ENCODE data around the gene CDC42BPB. TPM values are rescaled to one million over a fixed set of nuclear protein-coding genes. Genes with fewer than 3 reads are reported as not detected.
"Not testable (repeated sequence)": the region's sequence is repeated elsewhere in the genome, so short reads cannot be mapped to it uniquely, and the experiment has no call there.

Gene CDC42BPB
- total RNA-seq, 2 experiments from 2014 or later, result 6.6 to 7.6 TPM

DNA sequence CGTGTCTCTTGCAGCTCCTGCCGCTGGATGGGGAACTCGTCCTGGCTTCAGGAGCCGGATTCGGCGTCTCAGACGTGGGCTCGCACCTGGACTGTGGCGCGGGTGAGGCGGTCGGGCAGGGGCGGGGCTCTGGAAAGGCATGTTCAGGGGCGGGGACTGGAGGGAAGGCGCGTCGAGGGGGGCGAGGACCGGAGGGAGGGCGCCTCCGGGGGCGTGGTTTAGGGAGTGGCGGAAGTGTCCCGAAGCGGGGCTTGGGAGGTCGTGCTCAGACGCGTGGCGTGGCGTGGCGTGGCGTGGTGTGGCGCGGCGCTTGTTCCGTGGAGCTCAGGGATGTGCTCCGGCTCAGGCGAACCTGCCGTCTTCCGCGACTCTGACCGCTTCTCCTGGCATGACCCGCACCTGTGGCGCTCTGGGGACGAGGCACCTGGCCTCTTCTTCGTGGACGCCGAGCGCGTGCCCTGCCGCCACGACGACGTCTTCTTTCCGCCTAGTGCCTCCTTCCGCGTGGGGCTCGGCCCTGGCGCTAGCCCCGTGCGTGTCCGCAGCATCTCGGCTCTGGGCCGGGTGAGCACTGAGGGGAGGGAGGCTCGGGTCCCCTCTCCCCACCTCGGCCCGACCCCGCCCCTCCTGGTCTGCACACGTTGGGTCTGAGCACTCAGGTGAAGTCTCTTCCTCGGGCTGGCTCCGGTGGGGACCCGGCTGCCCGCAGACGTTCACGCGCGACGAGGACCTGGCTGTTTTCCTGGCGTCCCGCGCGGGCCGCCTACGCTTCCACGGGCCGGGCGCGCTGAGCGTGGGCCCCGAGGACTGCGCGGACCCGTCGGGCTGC lies 128.7 kb downstream of the CDC42BPB start:
- Mint-ChIP-seq H3K36me3 (ENCODE audit: low read depth) (no peaks in the 10 kb centered on the region), H3K27ac (no peak overlapping the region), H3K4me3 (peak overlapping the region; percentile 73), H3K27me3 (peaks cover 27% of the 10 kb centered on the region), H3K4me1 (ENCODE audit: low read depth) (peaks cover 16% of the 10 kb centered on the region), H3K9me3 (no peaks in the 10 kb centered on the region)
- ChIA-PET CTCF (no interaction called here), POLR2A (interaction anchor here (0.6 to 1.9 kb wide), 4 partner anchors 18 to 334 kb away, joined by 3 to 6 read pairs (median 3); no protein-coding TSS in a partner anchor)
- TF ChIP-seq, protein P1, sequence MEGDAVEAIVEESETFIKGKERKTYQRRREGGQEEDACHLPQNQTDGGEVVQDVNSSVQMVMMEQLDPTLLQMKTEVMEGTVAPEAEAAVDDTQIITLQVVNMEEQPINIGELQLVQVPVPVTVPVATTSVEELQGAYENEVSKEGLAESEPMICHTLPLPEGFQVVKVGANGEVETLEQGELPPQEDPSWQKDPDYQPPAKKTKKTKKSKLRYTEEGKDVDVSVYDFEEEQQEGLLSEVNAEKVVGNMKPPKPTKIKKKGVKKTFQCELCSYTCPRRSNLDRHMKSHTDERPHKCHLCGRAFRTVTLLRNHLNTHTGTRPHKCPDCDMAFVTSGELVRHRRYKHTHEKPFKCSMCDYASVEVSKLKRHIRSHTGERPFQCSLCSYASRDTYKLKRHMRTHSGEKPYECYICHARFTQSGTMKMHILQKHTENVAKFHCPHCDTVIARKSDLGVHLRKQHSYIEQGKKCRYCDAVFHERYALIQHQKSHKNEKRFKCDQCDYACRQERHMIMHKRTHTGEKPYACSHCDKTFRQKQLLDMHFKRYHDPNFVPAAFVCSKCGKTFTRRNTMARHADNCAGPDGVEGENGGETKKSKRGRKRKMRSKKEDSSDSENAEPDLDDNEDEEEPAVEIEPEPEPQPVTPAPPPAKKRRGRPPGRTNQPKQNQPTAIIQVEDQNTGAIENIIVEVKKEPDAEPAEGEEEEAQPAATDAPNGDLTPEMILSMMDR (IDR thresholded peaks at IDR 0.05), result no peak
- no peak overlapping the region for H3K27ac ChIP-seq (ENCODE audit: low read depth in 1 of 2, low read length in 2 of 2)
- no peaks in the 10 kb centered on the region for H3K36me3 ChIP-seq (ENCODE audit: insufficient read depth, low read length)
- intact Hi-C loops (cut with DNase I, micrococcal nuclease), result loop anchor here in 1 of 2 experiments (5.0 to 10.0 kb wide), 2 partner anchors 334 to 406 kb away; partner anchors contain the start of gene RCOR1
- ATAC-seq (ENCODE audit: poor library complexity) (peak; percentile 86), DNase-seq (peak; percentile 55 to 92 (median 78))
- H3K27me3 ChIP-seq (ENCODE audit: control insufficient read depth in 1 of 2, insufficient read depth in 2 of 2, low read length in 2 of 2), result peaks cover 44% of the 10 kb centered on the region in 2 experiments
- peaks cover 39% of the 10 kb centered on the region for H3K4me1 ChIP-seq (ENCODE audit: insufficient read depth, low read length)
- peak overlapping the region; percentile 54 for H3K4me3 ChIP-seq (ENCODE audit: low read length)
- H3K9me3 ChIP-seq (ENCODE audit: control insufficient read depth in 1 of 2, insufficient read depth in 1 of 2, low read length in 2 of 2), result peaks cover 0 to 19% of the 10 kb centered on the region in 2 experiments

DNA sequence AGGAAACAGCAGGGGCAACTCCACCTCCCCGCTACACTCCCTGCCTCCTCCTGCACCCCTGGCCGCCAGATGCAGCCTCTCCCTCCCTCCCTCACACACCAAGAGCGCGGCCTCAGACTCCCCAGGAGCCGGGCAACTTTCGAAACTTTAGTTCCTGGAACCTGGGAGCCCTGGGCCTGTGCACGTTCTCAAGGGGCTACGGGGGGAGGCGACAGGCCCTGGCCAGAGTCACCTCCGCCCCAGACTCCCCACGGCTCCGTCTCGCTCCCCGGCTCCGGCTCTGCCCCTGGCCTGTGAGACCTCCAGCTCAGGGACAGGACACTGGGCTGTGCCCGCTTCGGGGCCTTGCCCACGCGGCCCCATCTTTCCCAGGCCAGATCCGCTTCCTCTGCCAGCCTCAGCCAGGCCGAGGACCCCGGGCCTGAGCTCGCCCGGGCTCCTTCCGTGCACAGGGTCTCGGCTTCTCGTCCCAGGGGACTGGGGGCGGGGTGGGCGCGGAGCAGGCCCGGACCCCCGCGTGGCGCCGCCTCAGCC lies 129.4 kb downstream of the CDC42BPB start:
- H3K36me3 Mint-ChIP-seq (ENCODE audit: low read depth), result no peaks in the 10 kb centered on the region
- CTCF ChIA-PET, result no interaction called here
- H3K4me3 Mint-ChIP-seq, result peak overlapping the region; percentile 48
- H3K9me3 ChIP-seq (ENCODE audit: control insufficient read depth in 1 of 2, insufficient read depth in 1 of 2, low read length in 2 of 2), result peaks cover 0 to 23% of the 10 kb centered on the region in 2 experiments
- H3K27me3 ChIP-seq (ENCODE audit: control insufficient read depth in 1 of 2, insufficient read depth in 2 of 2, low read length in 2 of 2), result peaks cover 49 to 51% of the 10 kb centered on the region in 2 experiments
- peak; percentile 19 for ATAC-seq (ENCODE audit: poor library complexity)
- H3K4me1 Mint-ChIP-seq (ENCODE audit: low read depth), result peaks cover 16% of the 10 kb centered on the region
- H3K27ac ChIP-seq (ENCODE audit: low read depth in 1 of 2, low read length in 2 of 2), result no peak overlapping the region
- H3K27me3 Mint-ChIP-seq, result peaks cover 27% of the 10 kb centered on the region
- peak overlapping the region; percentile 54 for H3K4me3 ChIP-seq (ENCODE audit: low read length)
- H3K9me3 Mint-ChIP-seq, result no peaks in the 10 kb centered on the region
- H3K4me1 ChIP-seq (ENCODE audit: insufficient read depth, low read length), result peaks cover 46% of the 10 kb centered on the region
- intact Hi-C loops (cut with DNase I, micrococcal nuclease), result loop anchor here in 1 of 2 experiments (5.0 to 10.0 kb wide), 2 partner anchors 333 to 406 kb away; partner anchors contain the start of gene RCOR1
- H3K36me3 ChIP-seq (ENCODE audit: insufficient read depth, low read length), result no peaks in the 10 kb centered on the region
- no peak overlapping the region for H3K27ac Mint-ChIP-seq
- POLR2A ChIA-PET, result interaction anchor here (0.6 to 1.9 kb wide), 4 partner anchors 19 to 334 kb away, joined by 3 to 6 read pairs (median 3); no protein-coding TSS in a partner anchor
- DNase-seq, result peak in 3 of 14 experiments; percentile 14 to 47 (median 46)
- TF ChIP-seq, protein P1 (IDR thresholded peaks at IDR 0.05), result no peak

DNA sequence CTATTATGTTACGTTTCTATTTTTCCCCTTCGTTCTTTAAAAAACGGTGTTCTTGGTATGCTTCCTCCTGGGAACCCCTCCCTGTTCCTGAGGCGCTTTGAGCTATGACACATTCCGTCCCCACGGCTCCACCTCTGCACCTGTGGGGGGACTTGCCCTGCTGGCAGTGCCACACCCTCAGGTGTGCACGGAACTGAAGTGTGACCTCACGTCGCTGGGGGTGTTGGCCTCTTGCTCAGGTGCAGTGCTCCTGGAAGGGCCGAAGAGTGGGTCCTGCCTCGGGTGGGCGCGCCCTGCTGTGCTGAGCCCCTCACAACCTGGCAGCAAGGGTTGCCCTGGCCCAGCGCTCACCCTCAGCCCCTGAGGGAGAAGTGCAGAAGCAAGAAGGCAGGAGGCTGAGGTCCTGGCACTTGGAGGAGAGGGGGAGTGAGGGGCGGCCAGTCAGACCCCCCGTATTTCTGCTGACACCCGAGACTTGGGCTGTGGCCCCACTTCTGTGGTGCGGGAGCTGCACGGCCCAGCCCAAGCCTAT lies 129.9 kb downstream of the CDC42BPB start:
- CTCF ChIA-PET, result no interaction called here
- Histone ChIP-seq H3K27ac (ENCODE audit: low read depth in 1 of 2, low read length in 2 of 2) (no peak overlapping the region), H3K4me1 (ENCODE audit: insufficient read depth, low read length) (peaks cover 52% of the 10 kb centered on the region), H3K4me3 (ENCODE audit: low read length) (peak overlapping the region; percentile 54), H3K36me3 (ENCODE audit: insufficient read depth, low read length) (no peaks in the 10 kb centered on the region), H3K27me3 (ENCODE audit: control insufficient read depth in 1 of 2, insufficient read depth in 2 of 2, low read length in 2 of 2) (peaks cover 49 to 51% of the 10 kb centered on the region in 2 experiments), H3K9me3 (ENCODE audit: control insufficient read depth in 1 of 2, insufficient read depth in 1 of 2, low read length in 2 of 2) (peaks cover 0 to 28% of the 10 kb centered on the region in 2 experiments)
- Mint-ChIP-seq H3K27me3 (peaks cover 27% of the 10 kb centered on the region), H3K9me3 (no peaks in the 10 kb centered on the region), H3K36me3 (ENCODE audit: low read depth) (no peaks in the 10 kb centered on the region), H3K4me1 (ENCODE audit: low read depth) (peaks cover 16% of the 10 kb centered on the region), H3K4me3 (peak overlapping the region; percentile 48), H3K27ac (no peak overlapping the region)
- DNase-seq (no peak), ATAC-seq (ENCODE audit: poor library complexity) (no peak)
- POLR2A ChIA-PET, result interaction anchor here (1.9 kb wide), 1 partner anchor 22 kb away, joined by 6 read pairs; no protein-coding TSS in a partner anchor
- TF ChIP-seq, protein P1 (IDR thresholded peaks at IDR 0.05), result no peak
- intact Hi-C loops (cut with DNase I, micrococcal nuclease), result loop anchor here in 1 of 2 experiments (5.0 to 10.0 kb wide), 2 partner anchors 333 to 405 kb away; partner anchors contain the start of gene RCOR1

DNA sequence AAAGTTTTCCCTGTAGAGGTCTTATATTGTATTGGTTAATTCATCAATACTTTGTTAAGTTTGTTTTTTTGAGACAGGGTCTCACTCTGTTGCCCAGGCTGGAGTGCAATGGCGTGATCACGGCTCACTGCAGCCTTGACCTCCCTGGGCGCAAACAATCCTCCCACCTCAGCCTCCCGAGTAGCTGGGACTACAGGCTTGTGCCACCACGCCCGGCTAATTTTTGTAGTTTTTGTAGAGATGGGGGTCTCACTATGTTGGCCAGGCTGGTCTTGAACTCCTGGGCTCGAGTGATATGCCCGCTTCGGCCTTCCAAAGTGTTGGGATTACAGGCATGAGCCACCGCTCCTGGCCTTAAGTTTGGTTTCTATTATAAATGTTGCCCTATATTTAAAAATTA lies 130.5 kb downstream of the CDC42BPB start:
- intact Hi-C loops (cut with DNase I, micrococcal nuclease), result loop anchor here in 1 of 2 experiments (1.0 to 10.0 kb wide), 3 partner anchors 130 to 405 kb away; partner anchors contain the start of genes CDC42BPB and RCOR1
- H3K27ac Mint-ChIP-seq; H3K36me3 Mint-ChIP-seq (ENCODE audit: low read depth); H3K4me3 Mint-ChIP-seq; ATAC-seq (ENCODE audit: poor library complexity); H3K27ac ChIP-seq (ENCODE audit: low read depth in 1 of 2, low read length in 2 of 2); POLR2A ChIA-PET; CTCF ChIA-PET; H3K9me3 Mint-ChIP-seq; DNase-seq; H3K4me3 ChIP-seq (ENCODE audit: low read length); H3K36me3 ChIP-seq (ENCODE audit: insufficient read depth, low read length): not testable (repeated sequence)
- Histone ChIP-seq H3K4me1 (ENCODE audit: insufficient read depth, low read length) (peaks cover 52% of the 10 kb centered on the region), H3K27me3 (ENCODE audit: control insufficient read depth in 1 of 2, insufficient read depth in 2 of 2, low read length in 2 of 2) (peaks cover 49 to 51% of the 10 kb centered on the region in 2 experiments), H3K9me3 (ENCODE audit: control insufficient read depth in 1 of 2, insufficient read depth in 1 of 2, low read length in 2 of 2) (peaks cover 0 to 32% of the 10 kb centered on the region in 2 experiments)
- Mint-ChIP-seq H3K27me3 (peaks cover 27% of the 10 kb centered on the region), H3K4me1 (ENCODE audit: low read depth) (peaks cover 16% of the 10 kb centered on the region)
